Amniotic epithelial cell (primary cell): ENCODE measurements around the gene ERAL1.
"Not testable (repeated sequence)": the region's sequence is repeated elsewhere in the genome, so short reads cannot be mapped to it uniquely, and the experiment has no call there.

ENCODE experiments used
- DNase-seq: peaks from one replicate; pipeline ENCODE4 v3.0.0-alpha.2; 2010; ENCODE audit warnings: low read depth

The ERAL1 gene

DNA sequence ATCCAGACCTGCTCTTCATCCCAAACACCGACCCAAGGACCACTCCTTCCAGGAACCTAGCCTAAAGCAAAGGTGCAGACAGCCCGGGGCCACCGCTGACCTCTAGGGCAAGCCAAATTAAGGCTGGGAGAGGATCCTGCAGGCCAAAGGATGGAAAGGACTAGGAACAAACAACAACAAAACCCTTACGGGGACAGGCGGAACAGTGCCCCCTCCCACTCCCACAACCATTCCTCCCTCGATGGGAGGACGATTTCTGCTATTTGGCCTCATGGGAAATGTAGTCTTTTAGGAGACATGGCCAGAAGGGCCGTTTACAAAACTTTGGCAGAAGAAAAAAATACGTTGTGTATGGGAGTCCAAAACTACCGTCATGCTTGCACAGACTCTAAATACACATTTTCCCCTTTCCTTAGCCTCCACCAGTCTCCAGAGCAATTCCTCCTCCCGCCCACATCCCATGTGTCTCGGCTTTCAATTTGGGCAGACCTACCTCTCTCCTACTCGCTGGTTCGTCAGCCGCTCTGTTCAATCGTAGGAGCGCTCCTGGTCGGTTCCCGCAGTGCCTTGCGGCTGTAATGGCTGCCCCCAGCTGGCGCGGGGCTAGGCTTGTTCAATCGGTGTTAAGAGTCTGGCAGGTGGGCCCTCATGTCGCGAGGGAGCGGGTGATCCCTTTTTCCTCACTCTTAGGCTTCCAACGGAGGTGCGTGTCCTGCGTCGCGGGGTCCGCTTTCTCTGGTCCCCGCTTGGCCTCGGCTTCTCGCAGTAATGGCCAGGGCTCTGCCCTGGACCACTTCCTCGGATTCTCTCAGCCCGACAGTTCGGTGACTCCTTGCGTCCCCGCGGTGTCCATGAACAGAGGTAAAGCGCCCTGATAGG lies at the start of gene ERAL1:
TSS of gene ERAL1 (plus strand) at position 560 of the 879 bp plus-strand sequence. CDS start at position 579, 19 bp downstream.
- DNase-seq, result peak; percentile 81

DNA sequence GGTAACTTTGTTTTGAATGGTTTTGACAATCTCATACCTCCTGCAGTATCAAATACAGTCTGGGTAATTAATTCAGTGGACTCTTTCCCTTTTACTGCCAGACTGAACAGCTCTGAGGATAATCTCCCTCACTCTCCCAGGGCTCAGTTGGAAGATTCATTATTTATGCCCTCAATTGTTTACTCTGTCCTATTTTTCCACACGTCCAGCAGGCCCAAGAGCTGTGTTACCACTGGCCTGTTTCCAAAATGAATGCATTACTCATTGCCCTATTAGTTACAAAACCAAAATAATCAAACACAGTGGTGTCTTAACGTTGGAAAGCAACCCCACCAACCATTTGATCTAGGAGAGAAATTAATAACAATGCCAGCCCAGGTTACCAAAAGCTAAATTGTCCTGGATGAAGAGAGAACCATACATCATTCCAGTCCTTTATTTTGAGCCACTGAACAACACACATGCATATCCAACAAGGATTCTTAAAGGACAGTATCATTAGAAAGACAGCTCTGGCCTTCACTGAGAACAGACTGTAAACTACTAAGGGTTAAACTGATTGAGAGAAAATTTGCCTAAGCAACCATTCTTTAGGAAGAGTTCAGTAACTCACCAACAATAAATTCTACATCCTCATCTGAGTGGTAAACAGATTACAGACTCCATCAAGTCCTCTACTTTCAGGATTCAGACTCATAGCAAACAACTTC lies 46.7 kb upstream of the ERAL1 start:
- DNase-seq, result peak; percentile 94

- DNase-seq, result no peak
Observed at GRCh38 chr17:28810437-28810836, 44.4 kb upstream of the ERAL1 start.

- peak; percentile 39 for DNase-seq
Observed at GRCh38 chr17:28811651-28812090, 43.1 kb upstream of the ERAL1 start.

- DNase-seq, result peak; percentile 96
Observed at GRCh38 chr17:28812091-28812747, 42.6 kb upstream of the ERAL1 start.

DNA sequence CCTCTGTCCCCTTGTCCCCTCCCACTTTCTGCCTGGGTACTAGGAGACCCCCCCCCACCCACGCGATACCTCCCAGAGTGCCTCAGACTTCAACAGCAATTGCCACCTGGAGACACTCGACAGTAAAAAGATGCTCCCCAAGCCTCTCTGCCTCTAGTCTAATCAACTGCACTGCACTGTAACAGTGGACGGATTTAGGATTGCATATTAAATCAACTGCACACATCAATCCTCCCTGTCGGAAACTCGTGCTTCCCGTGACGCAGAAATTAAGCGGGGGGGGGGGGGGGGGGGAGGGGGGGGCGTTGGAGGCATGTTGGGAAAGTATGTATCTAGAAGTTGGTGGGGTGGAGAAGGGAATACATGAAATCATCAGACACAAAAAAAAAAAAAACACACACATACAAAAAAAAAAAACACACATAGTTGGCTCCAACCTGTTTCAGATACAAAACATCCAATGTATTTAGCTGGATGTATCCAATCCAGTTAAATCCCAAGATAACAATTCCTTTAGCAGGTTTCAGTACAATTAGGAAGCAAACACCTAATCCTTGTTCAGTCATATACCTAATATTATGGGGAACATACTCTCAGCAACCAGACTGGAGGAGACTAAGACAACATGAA lies 42.0 kb upstream of the ERAL1 start:
- peak; percentile 82 for DNase-seq

DNA sequence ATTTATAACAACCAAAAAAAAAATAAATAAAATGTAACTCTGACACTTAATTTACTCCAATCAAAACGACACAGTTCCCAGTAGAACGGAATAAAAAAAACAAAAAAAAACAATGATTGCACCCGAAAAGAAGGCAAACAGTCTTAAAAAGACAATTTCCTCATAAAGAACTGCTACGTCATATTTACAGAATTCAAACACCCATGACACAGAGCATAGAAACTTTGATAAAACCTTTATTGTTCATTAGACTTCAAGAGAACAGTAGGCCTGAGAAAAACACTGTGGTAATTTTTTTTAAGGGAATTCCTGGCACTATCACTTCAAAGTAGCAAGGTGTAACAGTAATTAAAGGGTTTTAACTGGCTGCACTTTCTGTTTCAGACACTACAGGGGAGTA lies 38.3 kb upstream of the ERAL1 start:
- no peak for DNase-seq

DNA sequence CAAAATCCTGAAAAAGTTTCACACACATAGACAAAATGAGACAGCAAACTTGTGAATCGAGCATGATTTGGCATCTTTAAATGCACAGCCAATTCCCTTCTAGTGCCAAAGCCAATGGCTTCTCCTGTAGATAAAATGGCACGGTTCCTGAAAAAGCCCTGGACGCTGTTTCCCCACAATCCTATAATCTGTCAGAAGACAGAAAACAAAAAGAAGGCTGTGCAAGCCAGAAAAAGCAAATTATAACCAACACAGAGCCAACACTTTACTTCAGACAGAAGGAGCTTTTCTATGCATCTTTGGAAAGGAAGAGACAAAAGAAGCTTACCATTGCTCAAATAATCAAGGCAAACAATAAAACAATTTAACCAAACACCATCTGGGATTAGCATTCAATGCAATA lies 36.0 kb upstream of the ERAL1 start:
- no peak for DNase-seq

GRCh38 chr17:28819582-28819981 lies 35.2 kb upstream of the ERAL1 start:
- DNase-seq, result no peak

- DNase-seq, result peak; percentile 39
Observed at GRCh38 chr17:28827672-28828071, 27.1 kb upstream of the ERAL1 start.

GRCh38 chr17:28828294-28829040 lies 26.3 kb upstream of the ERAL1 start:
- DNase-seq, result peak; percentile 37

GRCh38 chr17:28834420-28834819 lies 20.4 kb upstream of the ERAL1 start:
- DNase-seq, result no peak

GRCh38 chr17:28836541-28836940 lies 18.3 kb upstream of the ERAL1 start:
- not testable (repeated sequence) for DNase-seq

DNA sequence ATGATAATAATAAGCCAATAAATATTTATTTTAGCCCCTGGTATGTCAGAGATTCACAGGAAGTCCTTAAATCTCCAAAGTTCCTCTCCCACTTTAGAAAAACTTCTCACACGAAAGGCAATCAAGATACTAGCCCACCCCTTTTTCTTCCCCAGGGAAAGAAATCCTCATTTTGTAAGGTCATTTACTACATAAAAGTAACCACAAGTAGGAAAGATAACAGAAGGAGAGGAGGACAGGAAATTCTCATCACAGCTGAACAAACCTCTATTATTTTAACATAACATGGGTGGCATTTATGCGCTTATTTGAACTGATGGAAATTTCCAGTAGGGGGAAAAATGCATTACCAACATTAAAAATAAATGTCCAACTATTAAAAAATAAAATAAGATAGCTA lies 15.6 kb upstream of the ERAL1 start:
- DNase-seq, result no peak

DNA sequence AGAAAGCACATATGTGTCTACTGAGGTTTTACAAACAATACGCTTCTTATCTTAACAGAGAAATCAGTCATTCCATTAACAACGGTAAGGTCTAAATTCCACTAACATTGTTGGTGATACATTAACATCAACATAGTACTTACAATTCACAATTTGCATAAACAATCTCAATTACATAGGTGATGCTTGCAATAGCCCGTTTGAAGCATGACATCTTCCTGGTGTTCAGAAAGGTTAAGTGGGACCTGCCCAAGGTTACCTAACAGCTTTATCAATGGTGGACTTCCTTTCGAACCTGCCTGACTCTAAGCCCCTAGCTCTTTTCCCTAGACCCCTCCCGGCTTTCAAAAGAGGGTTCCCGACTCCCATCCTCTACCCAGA lies 12.9 kb upstream of the ERAL1 start:
- no peak for DNase-seq

DNA sequence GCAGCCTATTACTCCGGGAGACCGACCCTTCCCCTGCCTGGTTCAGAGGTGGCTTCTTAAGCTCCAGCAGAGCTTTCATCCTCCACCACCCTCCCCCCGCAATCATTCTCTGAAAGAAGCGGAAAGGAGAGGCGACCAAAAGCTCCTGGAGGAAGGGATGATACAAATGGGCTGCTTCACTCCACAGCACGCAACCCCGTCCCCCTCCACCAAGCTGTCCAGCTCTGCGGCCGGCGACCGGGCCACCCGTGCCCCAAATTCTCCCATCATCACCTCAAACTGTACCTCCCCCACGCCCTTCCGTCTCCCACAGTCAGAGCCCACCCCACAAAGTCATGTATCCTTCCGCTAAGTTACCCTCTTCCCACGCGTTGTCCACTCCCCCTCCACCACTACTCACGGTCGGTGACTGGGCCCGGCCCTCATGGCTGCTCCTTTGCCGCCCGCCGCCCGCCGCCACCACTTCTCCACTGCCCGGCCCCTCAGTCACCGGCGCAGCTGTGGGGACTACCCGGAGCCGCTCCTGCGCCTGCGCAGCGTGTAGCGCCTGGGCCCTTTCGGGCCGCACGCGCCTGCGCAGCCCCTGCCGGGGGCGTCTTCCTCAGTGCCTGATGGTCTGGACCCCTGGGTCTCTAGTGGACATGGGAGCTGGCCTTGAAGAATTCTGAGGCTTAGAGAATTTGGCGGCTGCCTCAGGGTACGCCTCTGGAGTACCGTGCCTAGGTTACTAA lies 12.4 kb upstream of the ERAL1 start, which contains the start of gene FAM222B:
TSS of gene FAM222B (minus strand) at position 509 of the 731 bp plus-strand sequence. CDS start 76,123 bp downstream, outside the sequence.
- peak; percentile 62 for DNase-seq

DNA sequence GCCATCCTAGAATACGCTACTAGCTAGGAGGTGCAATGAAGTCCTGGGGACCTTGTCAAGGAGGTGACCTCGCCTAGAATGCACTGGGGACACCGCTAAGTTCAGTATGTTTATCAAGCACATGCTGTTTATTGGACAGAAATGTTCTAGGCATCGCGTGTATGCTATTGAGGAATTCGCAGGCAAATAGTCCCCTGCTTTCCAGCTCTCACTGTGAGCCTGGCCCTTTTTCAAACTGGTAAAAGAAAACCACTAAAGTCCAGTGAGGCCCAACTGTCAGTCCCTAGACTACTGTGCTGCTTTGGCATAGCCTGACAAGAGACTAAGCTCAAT lies 11.0 kb upstream of the ERAL1 start:
- DNase-seq, result no peak

DNA sequence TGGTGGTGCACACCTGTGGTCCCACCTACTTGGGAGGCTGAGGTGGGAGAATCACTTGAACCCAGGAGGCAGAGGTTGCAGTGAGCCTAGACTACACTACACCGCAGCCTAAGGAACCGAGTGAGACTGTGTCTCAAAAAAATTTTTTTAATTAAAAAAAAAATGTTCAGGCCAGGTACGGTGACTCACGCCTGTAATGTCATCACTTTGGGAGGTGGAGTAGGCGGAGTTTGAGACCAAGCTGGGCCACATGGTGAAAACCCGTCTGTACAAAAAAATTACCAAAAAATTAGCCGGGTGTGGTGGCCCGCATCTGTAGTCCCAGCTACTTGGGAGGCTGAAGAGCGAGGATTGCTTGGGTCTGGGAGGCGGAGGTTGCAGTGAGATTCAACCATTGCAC lies 8.6 kb upstream of the ERAL1 start:
- no peak for DNase-seq

DNA sequence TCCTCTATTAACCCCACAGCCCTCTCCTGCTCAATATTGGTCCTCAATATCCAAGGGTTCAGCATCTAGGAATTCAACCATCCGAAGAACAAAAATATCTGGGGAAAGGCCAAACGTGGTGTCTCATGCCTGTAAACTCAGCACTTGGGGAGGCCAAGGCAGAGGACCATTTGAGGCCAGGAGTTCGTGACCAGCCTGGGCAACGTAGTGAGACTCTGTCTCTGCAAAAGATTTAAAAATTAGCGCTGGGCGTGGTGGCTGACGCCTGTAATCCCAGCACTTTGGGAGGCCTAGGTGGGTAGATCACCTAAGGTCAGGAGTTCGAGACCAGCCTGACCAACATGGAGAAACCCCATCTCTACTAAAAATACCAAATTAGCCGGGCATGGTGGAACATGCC lies 8.1 kb upstream of the ERAL1 start:
- DNase-seq, result not testable (repeated sequence)

DNA sequence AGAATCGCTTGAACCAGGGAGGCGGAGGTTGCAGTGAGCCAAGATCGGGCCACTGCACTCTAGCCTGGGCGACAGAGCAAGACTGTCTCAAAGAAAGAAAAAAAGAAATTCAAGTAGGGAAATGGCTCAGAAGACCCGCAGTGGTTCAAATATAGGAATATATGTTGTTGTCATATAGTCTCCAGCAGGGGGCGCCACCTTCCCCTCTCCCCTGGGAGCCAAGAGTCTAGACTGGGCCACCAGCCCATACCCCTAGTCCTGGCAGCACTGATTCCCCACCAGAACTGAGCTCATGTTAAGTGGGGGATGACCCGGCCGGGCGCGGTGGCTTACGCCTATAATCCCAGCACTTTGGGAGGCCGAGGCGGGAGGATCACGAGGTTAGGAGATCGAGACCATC lies 6.1 kb upstream of the ERAL1 start:
- DNase-seq, result not testable (repeated sequence)

DNA sequence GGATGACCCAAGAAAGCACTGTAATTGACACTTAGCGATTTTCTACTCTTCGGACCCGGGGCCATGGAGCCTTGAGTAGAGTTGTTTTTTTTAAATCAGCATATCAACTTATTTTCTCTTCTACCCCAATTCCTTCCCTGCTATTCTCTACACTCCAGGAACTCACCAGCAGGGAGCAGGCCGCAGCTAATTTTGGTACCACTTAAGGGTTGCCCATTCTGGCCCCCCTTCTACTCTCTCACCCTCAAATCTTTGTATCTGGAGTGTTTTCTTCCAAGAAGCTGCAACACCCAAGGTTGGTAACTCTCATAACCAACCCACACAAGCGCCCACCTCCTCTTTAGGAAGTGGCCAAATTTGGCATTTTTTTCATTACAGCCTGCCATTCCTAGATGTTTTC lies 5.5 kb upstream of the ERAL1 start:
- no peak for DNase-seq
